ENCODE results near the gene FASN.
"Not testable (repeated sequence)": the region's sequence is repeated elsewhere in the genome, so short reads cannot be mapped to it uniquely, and the experiment has no call there.

Gene FASN

GRCh38 chr17:82041144-82041814, 56.8 kb downstream of the FASN start:
- DNase-seq (ENCODE audit: low spot score), result no peak

GRCh38 chr17:82039695-82040299, 58.2 kb downstream of the FASN start:
- no peak for DNase-seq (ENCODE audit: low spot score)

GRCh38 chr17:82038796-82039409, 59.1 kb downstream of the FASN start:
- DNase-seq (ENCODE audit: low spot score), result not testable (repeated sequence)

- DNase-seq (ENCODE audit: low spot score), result no peak
Observed at GRCh38 chr17:82037889-82038195, 60.2 kb downstream of the FASN start.

- DNase-seq (ENCODE audit: low spot score), result peak; percentile 98
Observed at GRCh38 chr17:82037092-82037888, 60.7 kb downstream of the FASN start, which contains the start of gene DCXR. Gene DCXR, minus strand, starts transcription at chr17:82037697. Its CDS starts 15 bp downstream, at chr17:82037682.

- DNase-seq (ENCODE audit: low spot score), result no peak
Observed at GRCh38 chr17:82036634-82037091, 61.4 kb downstream of the FASN start.

GRCh38 chr17:82035956-82036633, 61.9 kb downstream of the FASN start:
- no peak for DNase-seq (ENCODE audit: low spot score)

GRCh38 chr17:82035488-82035887, 62.5 kb downstream of the FASN start:
- no peak for DNase-seq (ENCODE audit: low spot score)

- peak; percentile 43 for DNase-seq (ENCODE audit: low spot score)
Observed at GRCh38 chr17:82034371-82035011, 63.5 kb downstream of the FASN start.

- no peak for DNase-seq (ENCODE audit: low spot score)
Observed at GRCh38 chr17:82033359-82034085, 64.5 kb downstream of the FASN start.

- peak; percentile 45 for DNase-seq (ENCODE audit: low spot score)
Observed at GRCh38 chr17:82031885-82032627, 66.0 kb downstream of the FASN start.

GRCh38 chr17:82031303-82031884, 66.6 kb downstream of the FASN start, which contains the start of gene RAC3:
Gene RAC3, plus strand, starts transcription at chr17:82031678. Its CDS starts 84 bp downstream, at chr17:82031762.
- DNase-seq (ENCODE audit: low spot score), result peak; percentile 17

- DNase-seq (ENCODE audit: low spot score), result peak; percentile 84
Observed at GRCh38 chr17:82030470-82031302, 67.3 kb downstream of the FASN start.

- no peak for DNase-seq (ENCODE audit: low spot score)
Observed at GRCh38 chr17:82029990-82030469, 68.0 kb downstream of the FASN start.

- peak; percentile 83 for DNase-seq (ENCODE audit: low spot score)
Observed at GRCh38 chr17:82029391-82029790, 68.6 kb downstream of the FASN start.

- no peak for DNase-seq (ENCODE audit: low spot score)
Observed at GRCh38 chr17:82028966-82029365, 69.1 kb downstream of the FASN start.
